Liver (tissue), 3 donors: ENCODE data around the gene LENG9.

ENCODE experiments used
- CTCF ChIP-seq: fragments of 150-350 bp; IDR thresholded peaks from 2 replicates; pipeline ENCODE4 v1.5.1; 2017; ENCODE audit warnings: improper control_type of control experiment, low read depth, low read length; ENCODE audit not compliant: missing input control
- EGR1 ChIP-seq, 2 donors: IDR thresholded peaks; 2 replicates each; pipeline ENCODE4 v1.6.1; 2016 to 2018; ENCODE audit warnings: antibody characterized with exemption in 2 of 2, low read depth in 2 of 2
- FOXA1 ChIP-seq: IDR thresholded peaks from 2 replicates; pipeline ENCODE4 v1.6.1; 2016; ENCODE audit warnings: antibody characterized with exemption
- JUND ChIP-seq, 2 donors: IDR thresholded peaks; 2 replicates each; pipeline ENCODE4 v1.6.1; 2016; ENCODE audit warnings: antibody characterized with exemption in 2 of 2
- MAX ChIP-seq: IDR thresholded peaks from 2 replicates; pipeline ENCODE4 v1.6.1; 2016; ENCODE audit warnings: antibody characterized with exemption
- RAD21 ChIP-seq, 2 donors: IDR thresholded peaks; 2 replicates each; pipeline ENCODE4 v1.6.1; 2016; ENCODE audit warnings: antibody characterized with exemption in 2 of 2, mild to moderate bottlenecking in 2 of 2
- REST ChIP-seq: IDR thresholded peaks from 2 replicates; pipeline ENCODE4 v1.6.1; 2016; ENCODE audit warnings: antibody characterized with exemption, mild to moderate bottlenecking
- SP1 ChIP-seq: IDR thresholded peaks from 2 replicates; pipeline ENCODE4 v1.6.1; 2018; ENCODE audit warnings: antibody characterized with exemption, mild to moderate bottlenecking
- donor health status: healthy.
- donor health status: healthy.

- no peak for TF ChIP-seq CTCF
- no peak for TF ChIP-seq MAX
- TF ChIP-seq SP1: no peak
- no peak for TF ChIP-seq REST
- TF ChIP-seq JUND (IDR thresholded peaks at IDR 0.05): no peak
- TF ChIP-seq RAD21 (IDR thresholded peaks at IDR 0.05): no peak
- no peak for TF ChIP-seq FOXA1
- TF ChIP-seq EGR1 (IDR thresholded peaks at IDR 0.05; ENCODE audit: low read depth in 2 of 2): no peak
Measured at GRCh38 chr19:54492568-54492967, 29.0 kb upstream of the LENG9 start.
